Amniotic epithelial cell (primary cell): Measurements from ENCODE around the gene TMEM30B.
"Not testable (repeated sequence)": the region's sequence is repeated elsewhere in the genome, so short reads cannot be mapped to it uniquely, and the experiment has no call there.

Source experiments
- DNase-seq: peaks from one replicate; pipeline ENCODE4 v3.0.0-alpha.2; 2010; ENCODE audit warnings: low read depth

TMEM30B gene, protein sequence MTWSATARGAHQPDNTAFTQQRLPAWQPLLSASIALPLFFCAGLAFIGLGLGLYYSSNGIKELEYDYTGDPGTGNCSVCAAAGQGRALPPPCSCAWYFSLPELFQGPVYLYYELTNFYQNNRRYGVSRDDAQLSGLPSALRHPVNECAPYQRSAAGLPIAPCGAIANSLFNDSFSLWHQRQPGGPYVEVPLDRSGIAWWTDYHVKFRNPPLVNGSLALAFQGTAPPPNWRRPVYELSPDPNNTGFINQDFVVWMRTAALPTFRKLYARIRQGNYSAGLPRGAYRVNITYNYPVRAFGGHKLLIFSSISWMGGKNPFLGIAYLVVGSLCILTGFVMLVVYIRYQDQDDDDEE

DNA sequence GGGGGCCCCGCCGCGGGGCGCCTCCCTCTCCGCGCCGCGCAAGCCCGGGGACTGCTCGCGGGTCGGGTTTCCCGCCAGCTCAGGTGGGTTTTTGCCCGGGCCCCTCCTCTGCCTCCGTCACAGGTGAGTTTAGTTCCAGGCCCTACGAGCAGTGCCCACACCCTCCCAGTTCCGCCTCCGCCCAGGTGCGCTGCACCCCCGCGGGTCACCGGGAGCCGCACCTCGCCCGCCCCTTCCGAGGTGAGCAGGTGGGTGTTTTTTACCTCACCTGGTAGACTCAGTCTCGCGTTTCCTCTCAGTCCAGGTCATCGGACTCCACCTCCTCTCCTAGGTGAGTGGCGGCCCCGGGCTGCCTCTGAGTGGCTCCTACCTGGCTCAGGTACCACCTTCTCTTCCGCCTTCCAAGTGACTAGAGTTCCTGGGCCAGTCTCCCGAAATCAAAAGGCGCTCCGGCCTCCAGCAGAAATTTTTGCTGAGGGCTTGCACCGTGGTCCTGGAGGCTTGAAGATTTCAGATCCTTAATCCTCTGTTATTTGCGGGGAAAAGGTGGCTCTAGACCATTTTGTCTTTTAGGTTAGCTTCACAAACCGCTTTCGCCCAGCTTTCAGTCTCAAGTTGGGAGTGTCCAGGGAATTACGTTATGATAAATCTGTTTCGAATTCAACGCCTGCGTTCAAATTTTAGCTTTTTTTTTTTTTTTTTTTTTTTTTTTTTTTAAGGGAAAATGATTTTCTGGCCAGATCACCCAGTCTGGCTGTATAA is at the start of gene TMEM30B:
TMEM30B (minus strand) TSS at position 153 of the 762 bp plus-strand sequence. CDS start 191 bp downstream, outside the sequence.
- DNase-seq = no peak

DNA sequence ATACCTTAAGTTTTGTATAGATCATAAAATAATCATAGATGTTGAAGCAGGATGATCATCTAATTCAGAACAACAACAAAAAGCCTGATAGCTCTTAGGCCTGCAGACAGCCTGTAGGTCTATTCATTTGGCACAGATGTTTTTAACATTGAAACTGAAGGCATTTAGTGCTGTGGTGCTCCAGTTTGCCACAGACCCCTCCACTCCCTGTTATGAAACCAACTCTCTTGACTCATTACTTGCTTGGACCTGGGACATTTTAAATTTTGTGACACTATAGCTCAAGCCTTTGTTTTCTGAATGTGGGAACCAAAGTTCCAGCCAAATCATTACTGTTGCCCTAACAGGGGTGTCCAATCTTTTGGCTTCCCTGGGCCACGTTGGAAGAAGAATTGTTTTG is 49.4 kb upstream of the TMEM30B start:
- DNase-seq = no peak

DNA sequence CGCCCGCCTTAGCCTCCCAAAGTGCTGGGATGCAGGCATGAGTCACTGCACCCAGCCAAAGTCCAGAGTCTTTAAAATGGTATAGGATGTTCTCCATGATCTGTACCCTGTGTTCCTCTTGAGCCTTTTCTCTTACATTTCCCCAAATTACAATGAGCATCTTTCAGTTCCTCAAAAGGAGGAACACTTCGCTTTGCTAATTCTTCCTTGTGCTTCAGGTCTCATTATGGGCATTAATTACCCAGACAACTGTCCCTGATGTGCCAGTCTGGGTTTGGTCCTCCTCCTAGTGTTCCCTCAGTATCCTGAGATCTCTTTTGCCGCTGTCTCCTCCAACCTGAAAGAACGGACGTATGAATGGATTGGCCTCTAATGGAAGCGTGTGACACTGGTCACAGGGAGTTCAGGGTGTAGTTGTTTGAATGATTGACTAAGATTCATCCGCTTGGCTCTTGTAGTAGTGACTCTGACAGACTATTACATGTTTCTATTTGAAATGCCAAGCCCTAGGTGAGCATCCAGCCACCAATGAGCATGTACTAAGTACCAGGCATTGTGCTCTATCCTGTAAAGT is 48.4 kb upstream of the TMEM30B start:
- DNase-seq = no peak

DNA sequence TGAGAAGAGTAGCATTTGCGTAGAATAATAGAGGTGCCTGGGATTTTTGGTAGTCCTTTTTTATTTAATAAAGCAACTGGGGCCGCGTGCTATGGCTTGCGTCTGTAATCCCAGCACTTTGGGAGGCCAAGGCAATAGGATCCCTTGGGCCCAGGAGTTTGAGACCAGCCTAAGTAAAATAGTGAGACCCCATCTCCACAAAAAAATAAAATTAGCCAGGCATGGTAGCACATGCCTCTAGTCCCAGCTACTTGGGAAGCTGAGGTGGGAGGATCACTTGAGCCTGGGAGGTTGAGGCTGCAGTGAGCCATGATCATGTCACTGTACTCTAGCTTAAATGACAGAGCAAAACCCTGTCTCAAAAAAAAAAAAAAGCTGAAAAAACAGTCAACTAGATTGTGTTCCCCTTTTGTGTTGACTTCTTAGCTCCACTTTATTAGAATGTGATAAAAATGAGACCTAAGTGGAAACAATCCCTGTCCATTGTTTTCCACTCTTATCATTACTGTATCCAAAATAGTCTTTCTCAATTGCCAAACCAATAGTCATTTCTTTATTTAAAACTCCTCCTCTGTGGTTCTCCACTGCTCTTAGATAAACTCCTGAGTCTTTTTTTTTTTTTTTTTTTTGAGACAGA is 47.6 kb upstream of the TMEM30B start:
- no peak for DNase-seq

DNA sequence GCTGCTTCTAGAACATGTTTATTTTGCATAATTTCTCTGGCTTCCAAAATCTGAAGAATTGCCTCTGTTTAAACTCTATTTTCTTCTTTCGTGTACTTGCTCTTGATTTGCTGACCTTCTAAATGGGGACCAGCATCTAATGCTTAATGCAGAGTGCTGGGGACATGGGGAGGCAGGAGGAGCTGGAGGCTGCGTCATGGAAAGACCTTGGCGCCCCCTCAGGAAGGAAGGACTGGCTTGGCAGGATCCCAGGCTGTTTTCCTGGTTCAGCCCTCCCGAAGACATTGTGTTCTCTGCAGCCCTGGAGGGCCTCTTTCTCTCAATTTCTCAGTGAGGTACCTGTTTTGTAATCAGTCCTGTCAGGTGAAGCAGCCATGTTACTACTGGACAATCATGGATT is 45.7 kb upstream of the TMEM30B start:
- DNase-seq = no peak

DNA sequence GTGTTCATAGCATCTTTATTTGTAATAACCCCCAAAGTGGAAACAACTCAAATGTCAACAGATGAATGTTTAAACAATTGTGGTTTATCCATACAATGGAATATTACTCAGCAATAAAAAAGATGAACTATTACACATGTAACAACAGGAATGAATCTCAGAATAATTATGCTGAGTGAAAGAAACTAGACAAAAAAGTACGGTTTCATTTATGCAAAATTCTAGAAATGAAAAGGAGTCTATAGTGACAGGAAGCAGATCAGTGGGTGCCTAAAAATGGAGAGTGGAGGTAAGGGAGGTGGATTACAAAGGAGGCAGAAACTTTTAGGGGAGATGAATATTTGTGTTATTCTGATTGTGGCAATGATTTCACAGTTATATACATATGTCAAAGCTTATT is 45.0 kb upstream of the TMEM30B start:
- DNase-seq = no peak

DNA sequence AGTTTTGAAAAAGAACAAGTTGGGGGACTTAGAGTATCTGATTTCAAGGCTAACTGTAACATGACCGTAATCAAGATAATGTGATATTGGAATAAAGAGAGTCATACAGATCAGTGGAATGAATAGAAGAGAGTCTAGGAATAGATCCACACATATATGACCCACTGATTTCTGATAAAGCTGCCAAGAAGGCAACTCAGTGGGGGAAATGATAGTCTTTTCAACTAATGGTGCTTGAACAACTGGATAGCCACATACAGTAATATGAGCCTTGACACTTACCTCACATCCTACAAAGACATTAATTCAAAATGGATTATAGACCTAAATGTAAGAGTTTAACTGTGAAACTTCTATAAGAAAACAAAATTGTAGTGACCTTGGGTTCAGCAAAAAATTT is 44.0 kb upstream of the TMEM30B start:
- no peak for DNase-seq

DNA sequence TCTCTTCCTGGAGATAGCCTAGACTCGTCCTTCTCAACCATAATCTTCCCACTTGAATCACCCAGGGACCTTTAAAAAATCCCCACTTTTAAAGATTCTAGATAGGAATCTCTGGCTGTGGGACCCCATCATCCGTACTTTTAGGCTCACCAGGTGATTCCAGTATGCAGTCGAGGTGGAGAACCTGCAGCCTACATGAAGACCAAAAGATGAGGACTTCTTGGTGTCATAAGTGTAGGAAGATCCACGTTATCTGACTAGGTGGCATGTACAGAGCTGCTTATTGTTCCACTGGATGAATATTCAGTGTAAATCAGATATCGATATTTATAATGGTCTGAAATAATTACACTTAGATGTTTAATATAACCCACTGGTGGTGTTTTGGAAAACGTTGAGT is 42.8 kb upstream of the TMEM30B start:
- no peak for DNase-seq

DNA sequence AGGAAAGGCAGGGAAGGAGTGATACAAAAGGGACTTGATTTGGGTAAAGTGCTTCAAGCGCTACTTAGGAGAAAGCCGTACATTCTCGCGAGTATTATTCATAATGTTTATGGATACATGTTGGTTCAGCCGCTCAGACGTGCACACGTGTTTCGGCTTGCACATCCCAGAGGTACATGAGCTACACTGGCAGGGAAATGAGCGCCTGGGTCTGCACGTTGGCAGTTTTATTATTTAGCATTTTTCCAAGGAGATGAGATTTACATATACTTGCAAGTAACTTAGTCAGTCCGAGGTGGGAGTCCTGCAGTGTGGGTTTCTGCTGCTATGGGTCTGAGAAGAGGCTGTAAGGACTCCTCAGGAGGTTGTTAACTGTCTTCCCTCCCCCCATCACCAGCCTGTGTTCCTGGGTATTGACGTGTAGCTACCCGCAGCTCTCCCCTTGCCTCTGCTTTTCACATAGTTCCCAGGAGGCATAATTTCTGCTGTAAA is 41.7 kb upstream of the TMEM30B start:
- peak; percentile 13 for DNase-seq

DNA sequence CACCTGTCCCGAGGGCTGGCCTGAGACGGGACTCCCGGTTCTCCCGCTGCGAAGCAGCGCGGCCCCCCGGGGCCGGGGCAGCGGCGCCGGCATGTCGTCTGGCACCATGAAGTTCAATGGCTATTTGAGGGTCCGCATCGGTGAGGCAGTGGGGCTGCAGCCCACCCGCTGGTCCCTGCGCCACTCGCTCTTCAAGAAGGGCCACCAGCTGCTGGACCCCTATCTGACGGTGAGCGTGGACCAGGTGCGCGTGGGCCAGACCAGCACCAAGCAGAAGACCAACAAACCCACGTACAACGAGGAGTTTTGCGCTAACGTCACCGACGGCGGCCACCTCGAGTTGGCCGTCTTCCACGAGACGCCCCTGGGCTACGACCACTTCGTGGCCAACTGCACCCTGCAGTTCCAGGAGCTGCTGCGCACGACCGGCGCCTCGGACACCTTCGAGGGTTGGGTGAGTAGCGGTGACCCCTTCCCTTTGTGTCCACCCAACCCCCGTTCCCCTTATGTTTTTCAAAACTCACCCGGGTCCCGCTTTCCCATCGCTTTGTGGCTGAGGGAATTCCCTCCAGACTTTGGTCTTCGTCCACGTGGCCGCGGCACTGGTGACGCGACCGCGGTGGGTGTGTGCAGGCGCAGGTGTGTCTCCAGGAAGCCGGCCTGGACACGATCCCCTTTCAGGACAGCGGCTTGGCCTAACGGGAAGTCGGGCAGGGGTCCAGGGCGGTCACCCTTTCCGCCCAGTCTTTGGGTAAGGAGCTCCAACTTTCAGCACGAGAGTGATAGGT is 41.1 kb upstream of the TMEM30B start:
- DNase-seq = no peak

DNA sequence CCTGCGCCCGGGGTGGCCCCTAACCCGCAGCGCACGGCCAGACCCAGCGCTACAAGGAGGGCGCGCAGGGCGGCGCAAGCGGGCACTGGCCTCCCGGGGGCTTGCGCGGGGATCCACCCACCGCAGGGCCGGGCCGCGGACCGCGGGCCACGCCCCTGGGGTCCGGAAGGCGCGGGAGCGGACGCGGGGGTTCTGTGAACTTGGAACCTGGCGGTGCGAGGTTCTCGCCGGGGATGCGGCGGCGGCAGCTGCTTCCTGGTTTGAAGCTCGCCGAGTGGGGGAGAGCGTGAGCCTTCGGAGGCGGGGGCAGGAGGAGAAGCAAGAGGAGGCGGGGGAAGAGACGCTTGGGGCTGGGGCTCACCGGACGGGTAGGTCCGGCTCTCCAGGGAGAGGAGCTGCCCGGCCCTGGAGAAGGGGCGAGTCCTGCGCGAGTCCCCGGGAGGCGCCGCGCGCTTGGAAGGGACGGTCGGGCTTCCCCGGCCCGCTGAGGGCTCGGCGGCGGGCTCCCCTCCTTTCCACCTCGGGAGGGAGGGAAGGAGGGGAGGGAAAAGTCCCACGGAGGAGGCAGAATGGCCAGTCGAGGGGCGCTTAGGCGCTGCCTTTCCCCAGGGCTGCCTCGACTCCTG is 40.4 kb upstream of the TMEM30B start, which contains the start of gene PRKCH:
PRKCH (plus strand) TSS at position 195 of the 626 bp plus-strand sequence. CDS start 523 bp downstream, outside the sequence.
- peak; percentile 32 for DNase-seq

DNA sequence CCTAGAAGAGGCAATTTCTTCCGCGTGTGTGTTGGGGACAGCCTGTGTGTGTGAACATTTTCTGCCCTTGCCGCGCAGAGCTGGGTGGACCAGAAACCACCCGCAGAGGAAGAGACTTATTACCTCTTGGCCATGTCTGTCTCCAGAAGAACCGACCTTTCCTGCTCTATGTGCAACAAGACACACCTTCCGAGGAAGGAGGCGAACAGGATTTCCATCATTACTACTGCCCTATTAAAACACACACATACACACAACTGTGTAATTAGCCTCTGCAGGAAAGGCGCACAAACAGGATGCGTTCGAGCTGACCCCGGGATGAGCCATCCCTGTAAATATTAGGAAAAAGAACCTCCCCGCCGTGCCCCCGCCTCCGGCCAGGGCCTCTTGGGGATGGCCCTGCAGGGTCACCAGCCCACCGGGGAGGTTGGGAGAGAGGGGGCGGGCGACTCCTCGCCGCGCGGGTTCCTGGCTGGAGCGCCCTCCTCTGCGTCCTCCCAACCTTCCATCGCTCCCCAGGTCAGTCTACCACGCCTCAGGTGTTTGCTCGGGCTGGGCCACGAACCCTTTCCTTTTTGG is 39.8 kb upstream of the TMEM30B start:
- DNase-seq = no peak

DNA sequence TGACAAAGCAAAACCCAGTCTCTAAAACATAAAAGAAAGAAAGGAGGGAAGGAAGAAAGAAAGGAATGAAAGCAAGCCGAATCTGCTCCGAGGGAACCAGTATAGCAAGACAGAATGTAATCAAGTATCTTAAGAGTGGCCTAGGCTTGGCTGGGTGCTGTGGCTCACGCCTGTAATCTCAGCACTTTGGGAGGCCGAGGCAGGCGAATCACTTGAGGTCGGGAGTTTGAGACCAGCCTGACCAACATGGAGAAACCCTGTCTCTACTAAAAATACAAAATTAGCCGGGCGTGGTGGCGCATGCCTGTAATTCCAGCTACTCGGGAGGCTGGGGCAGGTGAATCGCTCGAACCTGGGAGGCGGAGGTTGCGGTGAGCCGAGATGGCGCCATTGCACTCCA is 39.0 kb upstream of the TMEM30B start:
- not testable (repeated sequence) for DNase-seq

DNA sequence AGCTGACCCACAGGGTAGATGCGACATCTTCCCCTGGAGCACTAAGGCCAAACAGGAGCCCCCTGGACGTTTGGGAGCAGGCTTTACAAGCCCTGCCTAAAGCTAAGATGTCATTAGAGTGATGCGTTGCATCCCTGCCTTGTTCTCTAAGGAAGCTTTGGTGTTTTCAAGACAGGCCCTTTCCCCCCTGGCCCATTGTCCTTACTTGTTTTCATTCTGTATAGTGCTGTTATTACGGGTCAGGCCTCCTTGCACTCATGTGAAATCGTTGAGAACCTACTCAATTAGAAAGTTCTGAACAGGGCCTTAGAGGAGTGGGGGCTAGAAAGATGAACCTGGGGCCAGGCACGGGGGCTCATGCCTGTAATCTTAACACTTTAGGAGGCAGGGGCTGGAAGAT is 38.6 kb upstream of the TMEM30B start:
- no peak for DNase-seq

DNA sequence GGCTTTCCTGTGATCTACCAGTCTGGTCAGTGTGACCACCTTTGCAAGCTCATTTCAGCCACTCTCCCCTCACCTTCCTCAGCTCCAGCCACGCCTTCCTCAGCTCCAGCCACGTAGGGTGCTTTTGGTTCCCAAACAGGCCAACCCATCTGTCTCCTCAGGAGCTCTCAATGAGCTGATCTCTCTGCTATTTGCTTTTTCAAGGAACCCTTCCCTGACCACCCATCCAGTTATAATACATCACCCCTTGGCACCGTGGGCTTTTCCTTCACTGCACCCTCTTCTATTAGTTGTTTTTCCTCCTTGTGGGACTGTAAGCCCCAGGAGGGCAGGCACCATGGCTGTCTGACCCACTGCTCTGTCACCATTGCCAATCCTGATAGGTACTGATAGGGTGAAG is 37.9 kb upstream of the TMEM30B start:
- no peak for DNase-seq

DNA sequence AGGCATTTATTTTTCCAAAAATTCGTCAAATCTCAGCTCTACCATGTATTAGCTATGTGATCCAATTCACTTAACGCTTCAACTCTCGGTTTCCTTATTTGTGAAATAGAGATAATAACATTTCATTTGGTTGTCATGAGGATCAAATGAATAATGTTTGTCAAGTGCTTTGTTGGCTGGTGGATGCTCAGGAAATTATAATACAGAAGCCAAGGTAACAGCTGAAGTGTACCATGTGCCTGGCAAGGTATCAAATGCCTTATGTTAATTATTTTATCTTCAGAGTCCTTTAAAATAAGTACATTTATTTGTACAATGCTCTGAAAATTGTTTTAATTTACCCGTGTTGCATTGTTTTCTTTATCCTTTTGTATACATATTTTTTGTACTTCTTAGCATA is 34.2 kb upstream of the TMEM30B start:
- no peak for DNase-seq

DNA sequence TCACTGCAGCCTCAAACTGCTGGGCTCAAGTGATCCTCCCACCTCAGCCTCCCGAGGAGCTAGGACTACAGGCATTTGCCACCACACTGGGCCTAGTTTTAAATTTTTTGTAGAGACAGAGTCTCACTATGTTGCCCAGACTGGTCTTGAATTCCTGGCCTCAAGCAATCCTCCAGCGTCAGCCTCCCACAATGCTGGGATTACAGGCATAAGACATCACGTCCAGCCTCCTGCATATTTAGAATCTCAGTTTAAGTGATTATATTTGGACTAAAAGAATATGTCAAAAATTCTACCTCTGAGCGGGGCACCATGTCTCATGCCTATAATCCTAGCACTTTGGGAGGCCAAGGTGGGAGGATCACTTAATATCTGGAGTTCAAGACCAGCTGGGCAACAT is 27.6 kb upstream of the TMEM30B start:
- DNase-seq = not testable (repeated sequence)

DNA sequence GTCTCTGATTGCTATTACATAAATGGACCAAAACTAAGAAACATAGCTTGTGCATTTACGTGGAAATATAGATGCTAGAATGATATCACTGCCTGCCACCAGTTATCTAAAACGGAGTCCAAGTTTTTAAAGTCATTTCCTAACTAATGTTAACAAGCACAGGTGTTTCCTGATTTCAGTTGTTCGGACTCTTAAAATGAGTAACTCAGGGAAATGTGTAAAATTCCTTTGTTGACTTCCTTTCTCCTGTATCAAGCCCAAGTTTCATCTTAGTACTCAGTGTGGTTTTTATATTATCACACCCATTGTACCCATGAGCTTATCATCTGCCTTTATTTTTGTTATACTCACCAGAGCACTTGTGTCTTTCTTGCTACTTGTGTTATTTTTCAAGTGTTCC is 27.1 kb upstream of the TMEM30B start:
- DNase-seq = no peak

DNA sequence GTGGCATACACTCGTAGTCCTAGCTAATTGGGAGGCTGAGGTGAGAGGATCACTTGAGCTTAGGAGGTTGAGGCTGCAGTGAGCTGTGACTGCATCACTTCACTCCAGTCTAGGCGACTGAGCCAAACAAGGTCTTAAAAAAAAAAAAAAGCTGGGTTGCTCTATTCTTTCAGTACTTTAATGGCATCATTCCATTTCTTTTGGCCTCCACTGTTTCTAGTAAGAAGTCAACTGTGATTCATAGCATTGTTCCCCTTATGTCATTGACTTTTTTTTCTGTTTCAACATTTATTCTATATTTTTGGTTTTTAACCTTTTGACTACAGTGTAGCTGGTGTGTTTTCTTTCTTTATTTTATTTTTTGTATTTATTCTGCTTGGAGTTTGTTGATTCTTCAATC is 23.6 kb upstream of the TMEM30B start:
- DNase-seq = no peak

DNA sequence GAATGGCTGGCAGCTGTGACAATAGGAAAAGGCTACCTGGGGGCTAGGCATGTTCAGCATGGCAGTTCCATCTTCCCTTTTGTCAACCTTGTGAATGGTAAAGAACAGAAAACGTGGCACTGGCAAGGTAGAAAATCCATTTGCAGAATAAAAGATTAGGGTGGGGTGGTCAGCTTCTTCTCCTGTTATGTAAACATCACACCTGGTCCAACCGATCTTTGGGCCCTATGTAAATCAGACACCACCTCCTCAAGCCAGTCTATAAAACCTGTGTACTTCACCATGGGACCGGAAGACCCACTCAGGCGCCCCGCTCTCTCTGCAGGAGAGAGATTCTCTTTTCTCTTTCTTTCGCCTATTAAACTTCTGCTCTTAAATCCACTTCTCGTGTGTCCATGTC is 19.6 kb upstream of the TMEM30B start:
- no peak for DNase-seq

DNA sequence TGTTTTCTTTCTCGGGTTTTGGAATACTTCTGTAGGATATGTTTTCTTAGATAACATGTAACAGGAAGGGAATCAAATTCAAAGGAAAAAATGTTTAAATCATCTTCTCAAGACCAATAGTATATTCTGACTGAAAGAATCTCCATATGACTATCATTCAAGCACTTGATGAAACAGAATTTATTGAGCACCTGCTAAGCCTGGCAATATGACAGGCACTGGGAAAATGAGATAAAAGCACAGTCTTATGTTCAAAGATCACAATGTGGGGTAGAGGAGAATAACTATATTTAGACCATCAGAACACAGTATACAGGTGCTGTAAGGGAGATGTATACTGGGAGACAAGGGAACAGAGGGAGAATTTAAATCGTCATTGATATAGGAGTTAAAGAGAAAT is 19.1 kb upstream of the TMEM30B start:
- DNase-seq = no peak
